HG02678 (cell line): ENCODE measurements around the gene SNRNP70.

Experiments used
- ATAC-seq: cut with Tn5 transposase; IDR thresholded peaks from one replicate; pipeline ENCODE4 v1.9.1; 2021; ENCODE audit warnings: mild to moderate bottlenecking, moderate library complexity; ENCODE audit not compliant: unreplicated experiment

The SNRNP70 gene

DNA sequence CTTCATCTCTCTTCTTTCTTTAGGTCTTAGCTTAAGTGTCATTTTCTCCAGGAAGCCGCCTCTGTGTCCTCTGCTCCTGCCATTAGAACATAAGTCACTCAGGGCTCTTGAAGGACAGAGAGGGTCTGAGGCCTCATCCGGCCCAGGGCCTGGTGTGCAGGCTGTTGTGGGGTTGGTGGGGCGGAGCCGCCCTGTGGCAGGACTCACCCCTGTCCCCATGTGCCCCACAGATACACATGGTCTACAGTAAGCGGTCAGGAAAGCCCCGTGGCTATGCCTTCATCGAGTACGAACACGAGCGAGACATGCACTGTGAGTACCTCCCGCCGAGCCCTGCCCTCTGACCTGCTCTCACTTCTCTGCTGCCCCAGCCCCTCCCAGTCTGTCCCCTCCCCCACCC lies 15.9 kb downstream of the SNRNP70 start:
- ATAC-seq = no peak

DNA sequence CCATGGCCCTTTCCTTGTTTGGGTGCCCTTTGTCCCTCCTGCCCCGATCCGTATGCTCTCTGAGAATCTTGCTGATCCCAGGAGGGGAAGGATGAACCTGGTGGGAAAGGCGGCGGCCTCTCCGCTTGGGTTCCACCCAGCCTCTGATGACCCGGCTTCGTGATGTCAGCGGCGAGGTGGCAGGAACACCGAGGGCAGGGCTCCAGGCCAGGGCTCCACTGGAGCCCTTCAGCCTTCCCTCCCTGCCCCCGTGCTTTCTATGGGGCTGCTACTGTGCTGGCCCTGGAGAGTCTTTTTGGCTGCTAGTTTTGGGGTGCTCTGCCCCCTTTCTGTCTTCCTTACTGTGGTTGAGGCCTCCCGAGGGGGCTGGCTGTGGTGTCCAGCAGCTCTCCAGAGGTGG lies 17.1 kb downstream of the SNRNP70 start:
- ATAC-seq = no peak

DNA sequence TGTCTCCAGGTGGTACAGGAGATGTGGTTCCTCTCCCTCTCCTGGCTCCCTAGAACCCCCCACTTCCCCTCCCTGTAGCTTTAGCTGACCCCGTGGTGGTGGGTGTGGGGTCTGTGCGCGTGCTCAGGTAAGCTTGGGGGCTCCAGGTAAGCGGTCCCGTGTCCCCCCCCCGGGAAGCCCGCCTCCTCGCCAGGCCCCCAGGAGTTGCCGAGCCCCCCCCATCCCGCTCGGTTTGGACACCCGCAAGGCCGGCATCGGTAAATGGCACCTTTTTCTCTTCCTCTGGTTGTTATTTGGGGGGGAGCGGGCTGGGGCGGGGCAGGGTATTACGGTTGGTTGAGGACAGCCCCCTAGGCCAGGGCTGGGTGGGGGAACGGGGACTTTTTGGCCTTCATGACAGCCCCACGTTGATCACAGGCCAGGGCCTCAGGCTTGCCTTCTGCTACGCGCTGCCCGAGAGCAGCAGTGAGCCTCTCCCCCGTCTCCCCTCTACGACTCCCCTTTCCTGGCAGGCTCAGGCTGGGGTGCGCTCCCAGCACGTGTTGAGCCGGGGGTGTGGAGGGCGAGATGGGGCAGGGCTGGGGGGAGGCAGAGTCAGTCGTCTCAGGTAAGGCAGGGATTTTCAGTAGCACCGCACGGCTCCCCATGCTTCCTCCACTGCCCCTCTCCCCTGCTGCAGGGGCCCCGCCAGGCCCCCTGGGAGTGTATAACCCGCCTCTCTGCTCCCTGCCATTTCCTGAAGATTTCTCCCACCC lies 18.3 kb downstream of the SNRNP70 start:
- ATAC-seq = no peak

DNA sequence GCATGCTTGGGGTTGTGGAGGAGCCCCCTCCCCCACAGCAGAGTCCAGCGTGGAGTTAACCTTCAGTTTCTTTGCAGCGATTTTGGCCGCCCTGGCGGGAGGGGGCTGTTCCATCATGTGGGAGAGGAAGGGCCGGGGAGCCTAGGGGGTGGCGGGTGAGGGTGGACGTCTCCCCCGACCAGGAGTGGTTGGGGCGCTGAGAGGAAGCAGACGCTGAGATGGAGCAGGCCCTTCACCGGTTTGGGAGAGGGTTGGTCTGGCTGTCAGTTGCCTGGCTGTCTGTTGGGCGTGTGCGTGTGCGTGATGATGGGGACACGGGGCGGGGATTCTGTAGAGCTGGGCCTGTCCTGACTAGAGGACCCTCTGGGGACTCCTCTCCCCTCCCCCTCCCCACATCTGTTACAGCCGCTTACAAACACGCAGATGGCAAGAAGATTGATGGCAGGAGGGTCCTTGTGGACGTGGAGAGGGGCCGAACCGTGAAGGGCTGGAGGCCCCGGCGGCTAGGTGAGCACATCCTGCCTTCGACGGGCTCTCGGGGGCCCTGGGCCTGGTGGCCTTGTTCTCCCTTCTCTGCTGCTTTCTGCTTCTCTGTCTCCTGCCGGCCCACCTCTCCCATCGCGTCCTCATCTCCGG lies 19.1 kb downstream of the SNRNP70 start:
- no peak for ATAC-seq

DNA sequence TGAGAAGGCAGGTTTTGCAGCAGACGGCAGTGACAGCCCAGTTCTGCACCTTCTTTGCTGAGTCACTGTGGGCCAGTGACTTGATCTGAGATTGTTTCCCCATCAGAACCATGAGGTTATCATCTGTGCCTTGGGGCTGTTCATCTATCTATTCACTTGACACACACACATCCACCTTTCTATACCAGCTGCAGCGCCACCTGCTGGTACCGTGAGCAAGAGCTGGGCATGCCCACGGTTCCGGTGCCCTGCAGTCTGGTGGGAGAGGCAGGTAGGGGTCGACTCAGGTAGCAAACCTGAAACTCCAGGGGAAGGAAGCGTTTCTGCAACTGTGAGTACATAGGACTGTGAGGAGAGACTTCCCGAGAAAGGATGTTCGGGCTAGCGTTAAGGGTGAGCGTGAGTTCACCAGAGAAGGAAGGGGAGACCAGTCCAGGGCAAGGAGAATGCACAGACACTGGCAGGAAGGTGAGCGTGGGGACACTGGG lies 21.4 kb downstream of the SNRNP70 start:
- ATAC-seq = no peak

DNA sequence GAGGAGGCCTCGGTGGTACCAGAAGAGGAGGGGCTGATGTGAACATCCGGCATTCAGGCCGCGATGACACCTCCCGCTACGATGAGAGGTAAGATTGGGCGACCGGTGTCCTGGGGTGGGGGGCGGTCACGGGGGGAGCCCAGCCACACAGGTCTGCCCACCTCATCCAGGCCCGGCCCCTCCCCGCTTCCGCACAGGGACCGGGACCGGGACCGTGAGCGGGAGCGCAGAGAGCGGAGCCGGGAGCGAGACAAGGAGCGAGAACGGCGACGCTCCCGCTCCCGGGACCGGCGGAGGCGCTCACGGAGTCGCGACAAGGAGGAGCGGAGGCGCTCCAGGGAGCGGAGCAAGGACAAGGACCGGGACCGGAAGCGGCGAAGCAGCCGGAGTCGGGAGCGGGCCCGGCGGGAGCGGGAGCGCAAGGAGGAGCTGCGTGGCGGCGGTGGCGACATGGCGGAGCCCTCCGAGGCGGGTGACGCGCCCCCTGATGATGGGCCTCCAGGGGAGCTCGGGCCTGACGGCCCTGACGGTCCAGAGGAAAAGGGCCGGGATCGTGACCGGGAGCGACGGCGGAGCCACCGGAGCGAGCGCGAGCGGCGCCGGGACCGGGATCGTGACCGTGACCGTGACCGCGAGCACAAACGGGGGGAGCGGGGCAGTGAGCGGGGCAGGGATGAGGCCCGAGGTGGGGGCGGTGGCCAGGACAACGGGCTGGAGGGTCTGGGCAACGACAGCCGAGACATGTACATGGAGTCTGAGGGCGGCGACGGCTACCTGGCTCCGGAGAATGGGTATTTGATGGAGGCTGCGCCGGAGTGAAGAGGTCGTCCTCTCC lies 22.6 kb downstream of the SNRNP70 start:
- ATAC-seq = no peak

DNA sequence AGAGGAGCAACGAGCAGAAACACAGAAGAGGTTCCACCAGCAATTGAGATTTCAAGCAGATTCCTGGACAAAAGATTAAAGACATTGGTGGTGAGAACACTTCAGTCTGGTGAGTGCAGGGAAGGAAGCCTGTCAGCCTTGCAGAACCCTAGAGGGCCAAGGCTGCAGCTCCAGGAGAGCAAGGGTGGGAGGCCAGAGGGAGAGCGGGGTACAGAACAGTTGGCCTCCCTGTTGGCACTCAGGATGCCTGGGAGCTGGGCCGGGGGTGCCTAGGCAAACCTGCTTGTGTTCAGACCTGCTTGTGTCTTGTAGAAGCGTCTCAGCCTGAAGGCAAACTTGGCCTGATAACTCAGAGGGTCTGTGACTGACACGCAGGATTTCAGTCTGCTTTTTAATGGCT lies 23.8 kb downstream of the SNRNP70 start:
- ATAC-seq = no peak

DNA sequence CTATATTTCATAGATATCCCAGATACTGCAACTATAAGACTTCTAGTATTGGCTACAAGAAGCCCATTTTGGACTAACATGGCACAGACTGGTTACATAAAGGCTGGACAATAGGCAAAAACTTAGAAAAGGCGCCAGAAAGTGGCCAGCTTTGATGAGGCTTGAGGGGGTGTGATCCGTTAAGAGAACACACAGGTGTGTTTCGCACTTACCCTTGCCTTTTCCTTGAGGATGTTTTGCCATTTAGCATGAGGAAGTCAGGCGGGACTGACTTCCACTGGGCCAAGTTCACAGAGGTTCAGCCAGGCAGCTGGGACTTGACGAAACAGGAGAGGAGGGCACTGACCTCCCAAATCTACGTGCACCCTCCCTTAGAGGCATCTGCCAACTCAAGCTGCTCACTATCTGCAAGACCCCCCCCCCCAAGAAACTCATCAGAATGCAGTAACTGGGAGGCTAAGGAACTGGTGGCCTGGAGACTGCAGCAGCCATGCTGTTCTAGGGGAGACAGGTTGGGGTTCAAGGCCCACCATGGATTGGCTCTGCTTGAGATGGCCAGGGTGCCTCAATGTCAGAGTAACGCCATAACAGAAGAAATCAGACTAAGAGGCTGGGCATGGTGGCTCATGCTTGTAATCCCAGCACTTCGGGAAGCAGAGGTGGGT lies 24.4 kb downstream of the SNRNP70 start:
- no peak for ATAC-seq

DNA sequence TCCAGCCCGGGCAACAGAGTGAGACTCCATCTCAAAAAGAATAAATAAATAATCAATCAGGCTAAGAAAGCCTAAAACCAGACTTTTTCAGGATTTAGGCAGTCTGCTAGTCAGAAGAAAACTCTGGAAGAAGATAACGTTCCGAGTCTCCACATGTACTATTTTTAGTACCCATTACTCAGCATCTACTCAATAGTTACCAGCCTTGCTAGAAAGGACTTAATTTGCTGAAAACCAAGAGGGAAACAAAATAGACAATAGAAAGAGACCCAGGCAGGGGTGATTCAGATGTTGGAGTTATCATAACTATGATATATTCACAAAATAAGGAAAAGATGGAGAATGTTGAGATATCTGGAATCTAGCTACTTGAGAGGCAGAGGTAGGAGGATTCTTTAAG lies 25.3 kb downstream of the SNRNP70 start:
- no peak for ATAC-seq

DNA sequence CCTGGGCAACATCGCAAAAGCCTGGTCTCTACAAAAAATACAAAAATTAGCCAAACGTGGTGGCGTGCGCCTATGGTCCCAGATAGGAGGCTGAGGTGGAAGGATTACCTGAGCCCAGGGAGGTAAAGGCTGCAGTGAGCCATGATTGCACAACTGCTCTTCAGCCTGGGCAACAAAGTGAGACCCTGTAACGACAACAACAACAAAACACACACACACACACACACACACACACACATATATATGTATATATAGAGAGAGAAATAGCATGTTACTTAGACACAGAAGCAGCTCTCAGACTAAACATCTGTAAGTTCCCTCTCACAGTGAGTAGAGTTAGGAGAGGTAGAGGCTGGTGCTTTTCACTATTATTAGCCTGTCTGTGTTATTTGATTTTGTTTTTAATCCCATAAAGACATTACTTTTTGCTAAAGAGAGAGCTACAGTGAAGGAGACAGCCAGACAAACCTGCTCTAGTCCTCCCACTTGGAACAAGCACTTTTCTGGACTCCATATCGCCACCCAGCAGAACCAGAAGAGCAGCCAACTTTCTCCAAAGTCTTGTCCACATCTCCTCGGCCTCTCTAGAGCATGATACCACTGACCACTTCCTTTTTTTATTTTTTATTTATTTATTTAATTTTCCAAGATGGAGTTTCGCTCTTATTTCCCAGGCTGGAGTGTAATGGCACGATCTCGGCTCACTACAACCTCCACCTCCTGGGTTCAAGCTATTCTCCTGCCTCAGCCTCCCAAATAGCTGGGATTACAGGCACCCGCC lies 26.2 kb downstream of the SNRNP70 start:
- ATAC-seq = no peak

DNA sequence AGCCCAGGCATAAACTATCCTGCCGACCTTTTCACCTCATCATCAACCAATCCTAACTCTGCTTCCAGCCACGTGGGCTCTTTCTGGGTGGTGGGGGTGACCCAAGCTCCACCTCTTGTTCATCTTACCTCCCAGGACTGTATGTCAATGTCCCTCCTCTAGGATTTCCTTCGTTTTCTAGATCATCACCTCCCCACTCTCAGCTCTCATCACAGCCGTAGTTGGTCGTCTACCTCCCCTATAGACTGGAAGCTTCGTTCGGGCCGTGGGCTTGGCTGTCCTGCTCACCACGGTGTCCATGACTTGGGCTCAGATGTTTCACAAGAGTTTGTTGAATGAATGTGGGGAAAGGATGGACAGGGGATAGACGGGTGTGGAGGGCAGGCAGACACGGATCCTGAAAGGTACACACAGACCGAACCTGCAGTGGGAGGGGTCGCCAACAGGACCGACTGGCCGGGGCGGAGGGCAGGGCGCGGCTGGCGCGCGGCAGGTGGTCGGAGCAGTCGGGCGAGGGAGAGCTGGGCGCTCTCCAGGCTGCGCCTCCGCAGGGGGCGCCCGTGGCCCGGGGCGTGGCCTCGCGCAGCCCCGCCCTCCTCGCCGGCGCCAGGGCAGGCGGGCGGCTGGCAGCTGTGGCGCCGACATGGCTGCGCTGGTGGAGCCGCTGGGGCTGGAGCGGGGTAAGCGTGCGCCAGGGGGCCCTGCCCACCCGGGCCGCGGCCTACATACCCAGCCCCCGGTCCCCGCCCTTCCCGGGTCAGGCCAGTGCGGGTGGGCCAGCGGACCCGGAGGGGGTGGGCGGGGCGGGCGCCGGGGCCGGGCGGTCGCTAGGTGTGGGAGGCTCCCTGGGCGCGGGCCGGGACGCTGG lies 28.7 kb downstream of the SNRNP70 start, which contains the start of gene LIN7B:
Gene LIN7B (plus strand): TSS at position 609 of the 868 bp plus-strand sequence. CDS start 35 bp downstream, at position 644.
- peak; percentile 61 for ATAC-seq

DNA sequence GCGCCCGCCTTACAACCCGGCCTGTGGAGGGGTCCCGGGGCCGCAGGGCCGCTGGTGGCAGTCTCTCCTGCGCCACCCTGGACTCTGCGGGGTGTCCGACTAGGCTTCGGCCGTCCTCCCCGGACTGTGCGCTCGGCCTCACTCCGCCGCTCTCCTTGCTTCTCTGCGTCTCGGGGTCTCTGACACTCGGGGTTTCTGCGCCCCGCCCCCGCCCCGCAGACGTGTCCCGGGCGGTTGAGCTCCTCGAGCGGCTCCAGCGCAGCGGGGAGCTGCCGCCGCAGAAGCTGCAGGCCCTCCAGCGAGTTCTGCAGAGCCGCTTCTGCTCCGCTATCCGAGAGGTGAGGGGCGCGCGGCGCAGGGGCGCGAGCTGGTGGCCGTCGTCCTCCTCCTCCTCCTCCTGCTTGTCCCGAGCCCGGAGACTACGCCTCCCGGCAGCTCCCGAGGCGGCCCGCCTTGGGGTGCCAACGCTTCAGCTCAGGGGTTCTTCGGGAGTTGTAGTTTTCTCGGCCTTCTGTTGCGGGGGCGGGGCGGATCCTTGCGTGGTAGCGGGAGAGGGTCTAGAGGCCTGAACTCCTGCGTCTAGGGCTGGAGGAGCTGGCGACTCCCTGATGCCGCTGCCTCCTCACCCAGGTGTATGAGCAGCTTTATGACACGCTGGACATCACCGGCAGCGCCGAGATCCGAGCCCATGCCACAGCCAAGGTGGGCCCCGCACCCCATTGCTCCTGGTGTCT lies 29.5 kb downstream of the SNRNP70 start:
- ATAC-seq = no peak

DNA sequence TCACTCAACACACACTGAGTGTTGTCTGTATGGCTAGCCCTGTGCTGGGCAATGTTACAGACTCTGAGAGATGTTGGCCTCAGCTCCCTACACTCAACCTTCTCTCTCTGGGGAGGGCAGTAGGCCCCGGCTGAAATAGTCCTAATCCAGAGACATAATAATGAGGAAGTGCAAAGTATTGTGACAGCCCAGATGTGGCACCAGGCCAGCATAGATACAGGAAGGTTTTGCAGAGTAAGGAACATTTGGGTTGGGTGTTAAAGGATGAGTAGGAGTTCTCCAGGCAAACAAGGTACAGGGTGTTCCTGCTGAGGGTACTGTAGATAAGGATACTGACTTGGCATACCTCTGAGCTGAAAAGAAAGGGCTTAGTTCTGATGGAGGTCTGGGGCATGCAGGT lies 31.3 kb downstream of the SNRNP70 start:
- no peak for ATAC-seq

DNA sequence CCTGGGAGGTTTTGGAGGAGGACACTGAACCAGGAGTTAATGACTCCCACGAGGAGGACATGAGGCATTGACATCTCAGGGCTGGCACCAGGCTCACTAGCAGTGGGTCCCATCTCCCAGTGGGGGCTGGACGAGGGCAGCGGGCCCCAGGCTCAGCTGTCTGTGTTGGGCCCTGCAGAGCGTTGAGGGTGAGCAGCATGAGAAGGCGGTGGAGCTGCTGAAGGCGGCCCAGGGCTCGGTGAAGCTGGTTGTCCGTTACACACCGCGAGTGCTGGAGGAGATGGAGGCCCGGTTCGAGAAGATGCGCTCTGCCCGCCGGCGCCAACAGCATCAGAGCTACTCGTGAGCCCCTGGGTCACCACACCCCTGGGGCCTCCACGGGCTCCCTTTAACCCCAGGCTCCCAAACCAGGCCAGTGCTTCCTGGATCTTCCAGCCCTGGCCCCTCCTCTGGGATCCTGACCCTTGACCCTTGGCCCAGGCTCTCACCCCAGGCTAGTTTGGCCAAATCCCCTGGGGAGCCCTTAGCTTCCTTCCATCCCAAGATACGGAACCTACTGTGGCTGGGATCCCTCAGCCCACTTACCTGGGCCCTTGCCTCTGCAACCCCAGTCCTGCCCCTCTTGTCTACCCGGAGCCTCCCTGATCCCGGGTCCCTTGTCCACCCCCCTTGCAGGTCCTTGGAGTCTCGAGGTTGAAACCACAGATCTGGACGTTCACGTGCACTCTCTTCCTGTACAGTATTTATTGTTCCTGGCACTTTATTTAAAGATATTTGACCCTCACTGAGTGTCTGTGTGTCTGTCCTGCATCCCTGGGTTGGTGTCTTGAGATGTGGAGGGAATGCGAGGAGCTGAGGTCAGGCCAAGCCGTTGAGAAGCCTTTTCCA lies 32.7 kb downstream of the SNRNP70 start:
- ATAC-seq = no peak

DNA sequence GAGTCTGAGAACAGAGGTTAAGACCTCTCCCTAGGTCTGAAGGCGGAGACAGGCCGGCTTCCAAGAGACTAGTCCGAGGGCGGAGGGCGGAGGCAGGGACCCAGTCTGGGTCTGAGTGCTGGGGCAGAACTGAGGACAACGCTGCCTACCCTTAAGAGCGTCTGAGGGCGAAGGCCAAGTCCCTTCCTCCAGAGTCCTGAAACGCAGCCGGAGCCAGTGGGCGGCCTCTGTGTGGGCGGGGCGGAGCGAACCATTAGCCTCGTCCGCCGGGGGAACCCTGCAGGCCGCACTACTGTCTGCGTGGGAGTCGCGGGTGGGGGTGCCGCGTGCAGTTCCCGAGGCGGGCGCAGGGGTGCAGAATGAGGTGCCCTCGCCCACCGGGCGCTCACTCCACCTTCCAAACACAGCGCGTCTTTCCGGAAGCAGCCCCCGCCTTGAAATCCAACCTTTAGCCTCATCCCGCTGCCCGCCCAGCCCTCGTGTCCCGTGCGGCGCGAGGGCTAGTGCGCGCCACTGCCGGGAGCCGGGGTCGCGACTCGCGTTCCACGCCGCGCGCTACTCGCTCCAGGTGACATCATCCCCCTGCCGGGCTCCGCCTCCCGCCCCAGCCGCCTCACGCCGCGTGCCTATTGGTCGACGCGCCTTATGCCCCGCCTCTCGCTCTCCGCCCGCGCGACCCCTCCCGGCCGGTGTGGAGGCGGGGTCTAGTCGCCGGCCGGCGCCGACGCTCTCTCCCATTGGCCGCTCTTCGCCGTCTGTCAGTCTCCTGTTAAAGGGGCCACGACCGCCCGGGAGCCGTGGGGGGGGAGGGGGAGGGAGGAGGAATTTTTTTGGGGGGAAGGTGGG lies 33.5 kb downstream of the SNRNP70 start, which contains the start of gene C19orf73:
Gene C19orf73 (minus strand): TSS at position 579 of the 846 bp plus-strand sequence. CDS start 121 bp downstream, at position 458.
- peak; percentile 77 for ATAC-seq
